NT2/D1 (cell line): Measurements from ENCODE around the gene CIB4.

Source experiments
- SUZ12 ChIP-seq: IDR thresholded peaks from 2 replicates; pipeline ENCODE4 v1.6.1; 2011; ENCODE audit not compliant: insufficient read length, insufficient read depth; ENCODE audit errors: extremely low read depth
- YY1 ChIP-seq: IDR thresholded peaks from 2 replicates; pipeline ENCODE4 v1.6.1; 2011; ENCODE audit not compliant: insufficient read length, insufficient read depth
- ZNF274 ChIP-seq: IDR thresholded peaks from 2 replicates; pipeline ENCODE4 v1.6.1; 2011; ENCODE audit warnings: mild to moderate bottlenecking, low read depth, low read length

DNA sequence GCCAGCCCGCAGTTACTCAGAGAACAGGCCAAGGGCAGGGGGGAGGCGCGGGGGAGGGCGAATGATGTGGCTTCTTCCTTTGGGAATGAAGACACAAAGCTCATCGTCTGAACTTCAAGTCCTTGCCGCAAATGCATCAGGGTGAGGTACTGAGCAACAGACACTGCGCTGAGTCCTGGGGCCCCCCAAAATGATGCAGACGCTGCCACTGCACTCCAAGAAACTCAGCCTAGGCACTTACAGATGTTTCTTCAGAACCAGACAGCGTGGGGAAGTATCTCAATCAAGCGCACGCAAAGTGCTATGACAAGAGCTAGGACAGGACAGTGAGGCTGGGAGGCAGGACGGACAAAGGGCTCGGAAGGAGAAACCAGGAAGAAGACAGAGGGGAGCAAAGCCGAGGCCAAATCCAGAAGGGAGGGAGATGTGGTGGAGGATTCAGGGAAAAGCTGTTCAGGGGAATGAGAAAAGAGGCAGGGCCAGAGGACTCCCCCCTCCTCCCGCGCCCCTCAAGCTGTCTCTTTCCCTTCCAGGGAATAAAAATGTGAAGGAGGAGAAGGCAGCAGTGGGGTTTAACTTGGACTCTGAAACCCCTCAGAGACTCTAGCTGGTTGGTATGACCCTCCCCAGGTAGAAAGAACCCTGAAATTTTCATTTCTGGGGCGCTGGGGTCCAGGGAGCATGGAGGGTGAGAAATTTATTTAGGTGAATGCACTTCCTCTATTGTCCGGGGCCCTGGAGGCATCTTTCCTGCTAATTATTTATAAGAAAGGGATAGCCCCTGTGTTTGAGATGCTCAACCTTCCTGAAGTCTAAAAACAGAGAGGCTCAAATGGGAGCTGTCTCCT, 34.9 kb downstream of the CIB4 start:
- TF ChIP-seq SUZ12, result no peak
- no peak for TF ChIP-seq ZNF274
- TF ChIP-seq YY1, result no peak
